Suppressor macrophage treated with lipopolysaccharide for 4 hours (primary cell): ENCODE results near the gene PYCR2.

Experiments used
- DNase-seq: peaks from one replicate; pipeline ENCODE4 v3.0.0-alpha.2; 2020

PYCR2 gene

DNA sequence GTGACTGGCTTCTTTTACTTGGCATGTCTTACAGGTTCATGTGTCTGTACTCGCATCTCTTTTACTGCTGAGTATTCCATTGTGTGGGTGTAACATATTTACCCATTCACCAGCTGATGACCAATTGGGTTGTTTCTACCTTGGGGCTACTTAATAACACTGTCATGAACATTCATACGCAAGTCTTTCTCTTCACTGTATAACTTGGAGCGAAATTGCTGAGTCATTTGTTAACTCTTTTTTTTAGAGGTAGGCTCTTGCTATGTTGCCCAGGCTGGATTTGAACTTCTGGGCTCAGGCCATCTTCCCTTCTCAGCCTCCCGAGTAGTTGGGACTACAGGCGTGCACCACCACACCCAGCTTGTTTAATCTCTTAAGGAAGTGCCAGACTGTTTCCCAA, 6.5 kb downstream of the PYCR2 start:
- DNase-seq, result no peak

DNA sequence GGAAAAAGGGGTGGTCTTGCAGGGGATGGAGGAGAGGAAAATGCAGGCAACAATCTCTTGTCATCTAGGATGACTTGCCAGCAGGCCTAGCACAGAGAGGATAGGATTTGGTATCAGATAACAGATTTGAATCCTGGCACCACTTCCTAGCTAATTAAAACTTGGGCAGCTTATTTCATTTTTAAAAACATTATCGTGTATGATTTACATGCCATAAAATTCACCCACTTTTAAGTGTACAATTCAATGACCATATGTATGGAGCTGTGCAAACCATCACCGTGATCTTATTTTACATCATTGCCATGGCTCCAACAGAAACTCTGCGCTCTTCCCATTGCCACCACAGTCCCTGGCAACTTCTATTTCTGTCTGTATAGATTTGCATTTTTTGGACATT, 6.9 kb downstream of the PYCR2 start:
- DNase-seq, result no peak

DNA sequence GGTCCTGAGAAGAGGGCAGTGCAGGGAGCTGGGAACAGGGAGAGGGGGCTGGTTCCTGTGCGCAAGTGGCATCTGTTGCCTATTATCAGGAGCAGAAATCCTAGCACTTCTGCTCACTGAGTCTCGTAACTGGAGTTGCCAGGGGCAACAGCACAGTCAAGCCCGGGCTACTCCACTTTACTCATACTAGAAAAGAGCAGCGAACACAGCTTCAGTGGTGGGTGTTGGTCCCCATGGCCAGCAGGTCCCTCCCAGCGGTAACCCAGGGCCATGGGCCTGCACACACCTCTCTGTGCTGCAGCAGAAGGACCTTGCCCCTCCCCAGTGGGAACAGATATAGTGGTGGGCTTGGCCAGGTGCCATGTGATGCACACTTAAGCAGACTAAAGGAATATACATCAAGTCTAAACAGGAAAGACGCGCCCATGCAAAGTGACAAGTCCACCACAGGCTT, 8.5 kb downstream of the PYCR2 start:
- DNase-seq, result no peak

DNA sequence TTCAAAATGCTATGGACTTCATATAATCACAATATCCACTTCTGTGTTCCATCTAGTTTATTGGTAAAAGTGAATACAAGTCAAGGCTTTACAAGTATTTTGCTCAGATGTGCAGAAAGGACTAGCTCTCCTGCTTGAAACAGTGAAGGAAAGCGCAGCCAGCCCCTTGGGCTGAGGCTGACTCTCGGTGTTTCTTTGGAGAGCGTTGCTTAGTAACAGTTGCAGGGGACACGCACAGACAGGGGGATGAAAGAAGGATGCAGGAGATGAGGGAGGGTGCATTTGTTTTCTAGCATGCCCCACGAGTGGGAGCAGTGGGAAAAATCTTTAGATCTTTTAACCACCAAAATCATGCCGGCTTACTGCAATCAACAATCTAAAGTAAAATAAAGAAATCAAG, 9.1 kb downstream of the PYCR2 start:
- no peak for DNase-seq

DNA sequence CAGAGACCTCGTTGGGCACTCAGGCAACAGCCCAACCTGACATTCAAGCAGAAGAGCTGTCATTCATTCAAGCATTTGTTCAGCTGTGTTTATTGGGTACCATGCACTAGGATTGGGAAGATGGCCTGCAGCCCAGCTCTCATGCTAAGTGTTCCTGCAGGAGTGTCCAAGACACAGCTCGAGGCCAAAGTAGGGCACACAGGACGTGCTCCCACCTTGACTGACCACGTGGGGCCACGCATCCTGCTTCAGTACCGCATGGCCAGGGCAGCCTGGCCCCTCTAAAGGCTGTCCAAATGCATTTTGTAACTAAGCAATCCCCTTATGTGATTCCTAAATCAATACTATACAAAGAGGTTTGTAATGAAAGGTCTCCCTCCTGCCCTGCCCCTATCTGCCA, 9.7 kb downstream of the PYCR2 start:
- no peak for DNase-seq

DNA sequence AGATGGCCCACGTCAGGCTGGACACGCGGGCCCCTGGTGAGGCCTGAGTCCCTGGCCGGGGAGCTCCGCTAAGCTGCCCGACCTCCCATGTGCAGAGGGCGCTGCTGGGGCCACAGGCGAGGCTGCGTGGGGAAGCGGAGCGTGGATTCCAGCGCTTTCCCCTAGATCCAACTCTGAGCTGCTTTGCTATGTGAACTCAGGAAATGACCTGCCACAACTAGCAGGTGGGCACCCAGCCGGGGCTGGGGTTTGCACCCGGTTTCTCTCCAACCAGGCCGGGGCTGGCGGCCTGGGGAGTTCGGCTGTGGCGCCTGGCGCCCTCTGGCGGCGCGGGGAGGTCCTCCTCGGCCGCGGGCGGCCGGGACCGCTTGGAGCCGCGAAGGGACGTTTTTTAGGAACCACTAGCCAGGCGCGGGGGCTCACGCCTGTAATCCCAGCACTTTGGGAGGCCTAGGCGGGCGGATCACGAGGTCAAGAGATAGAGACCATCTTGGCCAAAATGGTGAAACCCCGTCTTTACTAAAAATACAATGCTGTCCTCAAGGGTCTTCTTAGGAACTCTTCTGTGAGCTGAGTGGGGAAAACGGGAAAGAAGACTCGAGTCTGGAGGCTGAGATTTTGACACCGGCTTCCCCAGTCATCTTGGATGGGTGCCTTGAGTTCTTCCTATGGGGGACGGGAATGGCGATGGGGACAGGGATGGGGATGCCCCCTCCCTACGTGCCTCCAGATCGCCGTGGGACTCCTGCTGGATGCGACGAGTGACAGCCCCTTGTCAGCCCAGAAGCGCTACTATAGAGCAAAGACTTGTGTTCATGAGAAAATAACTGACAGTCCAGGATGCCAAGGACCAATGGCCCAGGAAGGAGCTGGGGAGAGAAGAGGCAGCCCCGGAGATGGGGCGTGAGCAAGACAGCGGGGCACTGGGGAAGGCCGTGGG, 12.6 kb downstream of the PYCR2 start:
- peak; percentile 72 for DNase-seq

DNA sequence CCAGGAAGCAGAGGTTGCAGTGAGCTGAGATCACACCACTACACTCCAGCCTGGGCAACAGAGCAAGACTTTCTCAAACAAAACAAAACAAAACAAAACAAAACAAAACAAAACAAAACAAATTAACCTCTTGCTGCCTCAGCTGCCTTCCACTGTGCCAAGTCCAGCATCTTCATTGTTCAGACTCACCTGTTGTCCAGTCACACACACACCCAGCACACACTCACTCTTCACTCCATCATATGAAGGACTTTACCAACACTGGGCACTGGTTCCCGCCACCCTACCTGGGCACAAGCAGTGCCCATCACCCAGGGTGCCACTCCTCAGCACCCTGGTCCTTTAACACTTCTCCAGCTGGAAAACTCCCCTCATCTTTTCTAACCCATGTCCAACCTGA, 14.6 kb downstream of the PYCR2 start:
- no peak for DNase-seq

DNA sequence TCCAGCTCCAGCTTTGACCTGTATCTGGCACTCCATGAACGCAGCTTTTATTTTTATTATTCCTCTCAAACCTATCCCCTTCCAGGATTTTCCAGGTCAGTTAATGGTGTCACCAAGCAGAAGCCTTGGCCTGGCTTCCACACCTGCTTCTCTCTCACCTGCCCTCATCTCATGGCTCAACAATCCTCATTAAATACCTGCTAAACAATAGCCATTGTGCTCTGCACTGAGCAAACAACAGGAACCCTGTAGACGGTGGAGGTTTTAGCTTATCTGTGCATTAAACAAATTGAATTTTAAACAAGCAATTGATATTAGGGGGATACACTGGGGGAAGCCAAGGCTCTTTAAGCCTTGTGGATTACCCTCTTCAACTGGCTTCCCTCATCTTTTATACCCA, 15.3 kb downstream of the PYCR2 start:
- DNase-seq, result no peak

DNA sequence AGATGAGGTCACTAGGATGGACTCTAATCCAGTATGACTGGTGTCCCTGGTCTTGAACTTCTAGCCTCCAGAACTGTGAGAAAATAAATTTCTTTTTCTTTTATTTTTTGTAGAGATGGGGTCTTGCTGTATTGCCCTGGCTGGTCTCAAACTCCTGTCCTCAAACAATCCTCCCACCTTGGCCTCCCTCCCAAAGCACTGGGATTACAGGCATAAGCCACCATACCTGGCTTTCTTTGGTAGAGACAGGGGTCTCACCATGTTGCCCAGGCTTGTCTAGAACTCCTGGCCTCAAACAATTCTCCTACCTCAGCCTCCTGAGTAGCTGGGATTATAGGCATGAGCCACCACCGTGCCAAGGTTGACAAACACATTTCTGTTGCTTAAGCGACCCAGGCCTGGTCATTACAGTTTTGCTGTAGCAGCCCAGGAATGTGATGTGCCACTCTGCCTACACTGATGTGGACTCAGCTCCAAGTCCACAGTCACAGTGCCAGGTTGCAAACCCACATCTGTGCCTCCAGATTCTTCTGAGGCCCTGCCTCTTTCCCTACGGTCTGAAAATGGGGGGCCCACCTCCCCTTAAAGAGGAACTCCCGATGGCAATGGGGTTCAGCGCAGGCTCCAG, 15.9 kb downstream of the PYCR2 start:
- no peak for DNase-seq

DNA sequence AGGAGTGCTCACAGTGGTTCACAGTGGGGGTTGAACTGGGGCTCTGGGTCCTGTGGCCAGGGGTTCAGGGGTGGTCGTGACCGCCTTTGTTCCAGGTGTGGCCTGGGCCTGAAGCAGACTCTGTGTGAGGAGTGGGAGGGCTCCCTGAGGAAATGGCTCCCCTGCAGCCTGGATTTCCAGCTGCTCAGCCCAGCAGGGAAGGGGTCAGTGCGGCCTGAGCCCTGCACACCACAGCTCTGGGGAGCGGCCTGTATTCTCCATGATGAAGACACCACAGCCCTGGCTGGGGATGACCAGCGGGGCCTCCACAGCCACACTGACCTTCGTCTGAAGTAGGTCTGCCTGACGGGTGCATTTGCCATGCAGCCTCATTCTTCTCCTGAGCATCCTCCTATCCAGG, 16.7 kb downstream of the PYCR2 start:
- DNase-seq, result no peak

DNA sequence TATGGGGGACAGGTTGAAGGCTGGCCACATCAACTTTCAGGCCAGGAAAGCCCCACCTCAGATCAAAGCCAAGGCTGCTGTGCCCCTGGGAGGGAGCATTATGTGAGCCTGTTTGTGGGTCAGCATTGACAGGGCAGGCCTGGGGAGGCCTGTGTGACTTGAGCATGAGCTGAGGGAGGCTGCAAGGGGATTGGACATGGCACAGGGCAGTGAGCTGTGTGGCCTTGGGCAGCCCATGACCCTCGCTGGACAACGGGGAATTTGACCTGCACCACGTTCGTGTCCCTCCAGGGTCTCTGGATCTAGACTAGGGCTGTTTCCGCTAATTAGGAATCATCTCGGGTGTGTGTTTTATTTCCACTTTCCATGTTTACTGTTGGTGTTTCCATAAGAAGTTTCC, 17.6 kb downstream of the PYCR2 start:
- no peak for DNase-seq

DNA sequence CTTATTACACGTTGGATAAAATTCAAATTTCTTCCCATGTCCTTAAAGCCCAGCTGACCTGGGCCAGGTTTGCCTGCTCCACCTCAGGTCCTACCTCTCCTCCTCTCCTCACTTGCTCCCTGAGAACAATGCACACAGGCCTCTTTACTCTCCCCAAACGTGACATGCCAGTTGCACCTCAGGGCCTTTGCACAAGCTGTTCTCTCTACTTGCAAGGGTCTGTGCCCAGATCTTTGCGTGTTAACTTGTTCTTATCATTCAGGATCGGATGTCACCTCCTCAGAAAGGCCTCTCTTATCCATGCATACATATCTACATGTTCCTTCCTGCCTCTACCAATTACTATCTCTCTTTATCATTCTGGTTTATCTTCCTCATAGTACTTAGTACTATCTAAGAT, 20.4 kb downstream of the PYCR2 start:
- DNase-seq, result no peak

DNA sequence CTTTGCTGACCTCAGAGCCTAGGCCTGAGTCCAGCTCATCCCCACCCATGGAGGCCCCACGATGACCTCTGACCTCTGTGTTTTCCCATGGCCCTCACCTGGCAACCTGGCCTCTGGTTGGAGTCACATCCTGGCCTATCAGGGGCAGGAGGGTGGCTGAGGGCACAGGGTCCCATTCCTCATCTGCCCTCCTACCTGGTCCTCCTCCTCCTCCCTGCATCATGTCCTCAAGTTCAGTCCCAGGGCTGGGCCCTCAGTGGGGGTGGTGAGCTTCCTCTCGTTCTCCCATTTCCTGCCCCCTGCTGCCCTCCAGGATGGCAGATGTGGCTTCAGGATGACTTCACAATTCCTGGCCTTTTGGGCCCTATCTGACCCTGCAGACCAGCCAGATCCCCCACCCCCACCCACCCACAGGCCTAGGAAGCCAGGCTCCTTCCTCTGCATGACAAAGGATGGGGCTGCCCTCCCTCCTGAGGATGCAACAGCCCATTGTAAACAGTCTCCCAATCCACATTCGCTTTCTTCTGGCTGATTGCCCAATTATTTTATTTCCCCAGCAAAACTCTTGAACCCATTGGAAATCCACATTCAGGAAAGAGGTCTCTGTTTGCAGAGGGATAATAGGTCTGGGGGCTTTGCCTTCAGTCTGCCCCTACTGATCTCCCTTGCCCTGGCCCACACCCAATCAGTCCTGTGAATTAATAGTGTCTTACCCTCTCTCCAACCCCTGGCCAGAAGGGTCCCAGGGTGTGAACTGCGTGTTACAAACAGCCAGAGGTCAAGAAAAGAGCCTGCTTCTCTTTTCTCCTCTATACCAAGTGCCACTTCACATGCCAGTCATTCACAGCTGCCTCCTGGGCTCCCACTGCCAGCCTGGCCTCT, 24.8 kb downstream of the PYCR2 start:
- no peak for DNase-seq

DNA sequence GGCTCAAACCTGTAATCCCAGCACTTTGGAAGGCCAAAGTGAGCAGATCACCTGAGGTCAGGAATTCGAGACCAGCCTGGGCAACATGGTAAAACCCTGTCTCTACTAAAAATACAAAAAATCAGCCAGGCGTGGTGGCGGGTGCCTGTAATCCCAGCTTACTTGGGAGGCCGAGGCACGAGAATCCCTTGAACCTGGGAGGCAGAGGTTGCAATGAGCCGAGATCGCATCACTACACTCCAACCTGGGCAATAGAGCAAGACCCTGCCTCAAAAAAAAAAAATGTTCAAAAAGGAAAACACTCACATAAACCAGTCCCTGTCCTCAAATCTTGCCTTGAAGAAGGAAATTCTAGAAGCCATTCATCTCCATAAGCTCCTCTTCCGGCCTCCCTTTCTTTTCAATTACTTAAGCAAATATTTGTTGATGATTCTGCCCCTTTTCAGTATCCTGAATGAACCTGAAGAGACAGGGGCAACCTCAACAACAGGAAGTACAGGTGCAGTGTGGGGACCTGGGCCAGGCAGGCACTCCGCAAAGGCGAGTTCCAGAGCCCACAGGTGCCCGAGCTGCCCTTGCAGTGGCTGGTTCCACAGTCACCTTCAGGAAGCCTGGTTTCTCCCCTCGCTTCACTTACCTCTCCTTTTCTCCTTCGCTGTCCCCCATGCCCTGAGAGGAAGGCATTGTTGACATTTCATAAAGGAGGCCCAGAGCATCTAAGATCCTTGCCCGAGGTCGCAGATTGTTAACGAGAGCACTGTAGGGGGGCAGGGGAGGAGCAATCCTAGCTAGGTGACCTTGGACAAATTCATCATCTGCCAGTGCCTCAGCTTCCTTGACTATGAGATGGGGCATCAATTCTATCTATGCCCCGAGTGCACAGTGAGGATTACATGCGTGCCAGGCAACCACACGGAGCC, 26.2 kb downstream of the PYCR2 start:
- DNase-seq, result no peak

DNA sequence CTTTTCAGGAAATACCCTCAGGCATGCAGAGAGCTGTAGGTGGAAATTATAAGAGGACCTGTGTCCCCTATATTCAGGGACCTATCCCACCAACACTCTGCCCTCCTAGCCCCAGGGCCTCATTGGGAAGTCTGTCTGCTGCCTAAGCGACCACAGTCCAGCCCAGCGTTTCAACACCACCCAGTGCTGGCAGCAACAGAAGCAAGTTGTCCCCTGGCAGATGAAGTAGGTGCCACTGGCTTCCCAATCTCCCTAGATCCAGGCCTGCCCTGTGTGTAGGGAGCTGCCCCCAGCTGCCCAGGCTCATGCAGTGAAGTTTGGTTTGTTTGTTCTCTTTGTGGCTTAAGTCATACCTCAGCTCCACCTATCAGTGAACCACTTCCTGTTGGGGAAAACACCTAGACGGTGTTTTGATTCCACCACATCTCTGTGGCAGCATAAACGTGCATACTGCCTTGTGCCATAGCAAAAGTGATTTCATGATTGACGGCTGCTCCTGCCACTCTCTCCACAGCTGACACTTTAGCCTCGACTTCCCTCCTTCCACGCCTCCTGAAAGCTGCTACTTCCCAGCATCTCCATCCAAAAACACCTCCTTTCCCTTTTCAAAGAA, 27.0 kb downstream of the PYCR2 start:
- no peak for DNase-seq

DNA sequence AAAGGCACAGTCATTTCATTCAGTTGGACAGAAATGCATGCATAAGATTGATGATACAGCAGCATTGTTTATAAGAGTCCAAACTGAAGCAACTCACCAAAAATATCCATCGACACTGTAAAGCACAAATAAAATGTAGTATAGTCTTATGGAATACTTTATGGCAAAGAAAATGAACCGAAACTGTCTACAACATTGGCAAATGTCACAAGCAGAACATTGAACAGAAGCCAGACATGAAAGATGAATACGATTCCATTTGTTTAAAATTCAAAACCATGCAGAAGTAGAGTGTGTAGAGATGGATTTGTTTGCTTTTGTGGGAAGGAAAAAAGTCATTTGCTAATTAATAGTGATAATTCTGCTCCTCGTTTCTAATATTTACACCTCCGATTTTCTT, 27.6 kb downstream of the PYCR2 start:
- no peak for DNase-seq

DNA sequence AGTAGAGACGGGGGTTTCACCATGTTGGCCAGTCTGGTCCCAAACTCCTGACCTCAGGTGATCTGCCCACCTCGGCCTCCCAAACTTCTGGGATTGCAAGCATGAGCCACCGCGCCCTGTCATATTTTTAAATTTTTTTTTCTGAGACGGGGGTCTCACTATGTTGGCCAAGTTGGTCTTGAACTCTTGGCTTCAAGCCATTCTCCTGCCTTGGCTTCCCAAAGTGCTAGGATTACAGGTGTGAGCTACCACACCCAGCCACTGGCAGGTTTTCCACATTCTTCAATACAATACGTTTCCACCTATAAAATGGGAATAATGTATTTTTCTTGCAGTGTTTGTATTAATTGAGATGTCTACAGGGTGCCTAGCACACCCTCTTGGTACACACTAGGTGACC, 31.7 kb downstream of the PYCR2 start:
- DNase-seq, result no peak

DNA sequence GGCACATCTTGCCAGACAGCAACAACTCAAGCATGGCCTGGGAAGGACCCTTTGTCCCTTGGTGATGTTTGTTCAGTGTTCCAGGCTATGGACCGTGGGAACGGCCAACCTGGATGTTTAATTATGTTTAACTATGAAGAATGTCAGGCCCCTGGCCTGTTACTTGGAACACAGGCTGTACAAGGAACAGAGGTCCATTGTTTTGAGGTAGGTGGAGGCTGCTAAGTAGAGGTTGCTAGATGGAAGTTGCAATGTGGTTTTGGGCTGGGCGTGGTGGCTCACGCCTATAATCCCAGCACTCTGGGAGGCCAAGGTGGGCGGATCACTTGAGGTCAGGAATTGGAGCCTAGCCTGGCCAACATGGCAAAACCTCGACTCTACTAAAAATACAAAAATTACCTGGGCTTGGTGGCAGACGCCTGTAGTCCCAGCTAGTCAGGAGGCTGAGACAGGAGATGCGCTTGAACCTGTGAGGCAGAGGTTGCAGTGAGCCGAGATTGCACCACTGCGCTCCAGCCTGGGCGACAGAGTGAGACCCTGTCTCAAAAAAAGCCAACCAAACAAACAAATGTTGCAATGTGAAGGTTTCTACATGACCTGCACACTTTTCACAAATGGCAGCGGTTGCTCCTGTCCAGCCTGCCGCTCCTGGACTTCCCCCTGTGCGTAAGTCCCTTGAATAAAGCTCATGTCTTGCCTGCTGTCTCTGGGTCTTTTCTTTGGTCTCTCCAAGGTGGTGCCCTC, 32.6 kb downstream of the PYCR2 start:
- DNase-seq, result no peak

DNA sequence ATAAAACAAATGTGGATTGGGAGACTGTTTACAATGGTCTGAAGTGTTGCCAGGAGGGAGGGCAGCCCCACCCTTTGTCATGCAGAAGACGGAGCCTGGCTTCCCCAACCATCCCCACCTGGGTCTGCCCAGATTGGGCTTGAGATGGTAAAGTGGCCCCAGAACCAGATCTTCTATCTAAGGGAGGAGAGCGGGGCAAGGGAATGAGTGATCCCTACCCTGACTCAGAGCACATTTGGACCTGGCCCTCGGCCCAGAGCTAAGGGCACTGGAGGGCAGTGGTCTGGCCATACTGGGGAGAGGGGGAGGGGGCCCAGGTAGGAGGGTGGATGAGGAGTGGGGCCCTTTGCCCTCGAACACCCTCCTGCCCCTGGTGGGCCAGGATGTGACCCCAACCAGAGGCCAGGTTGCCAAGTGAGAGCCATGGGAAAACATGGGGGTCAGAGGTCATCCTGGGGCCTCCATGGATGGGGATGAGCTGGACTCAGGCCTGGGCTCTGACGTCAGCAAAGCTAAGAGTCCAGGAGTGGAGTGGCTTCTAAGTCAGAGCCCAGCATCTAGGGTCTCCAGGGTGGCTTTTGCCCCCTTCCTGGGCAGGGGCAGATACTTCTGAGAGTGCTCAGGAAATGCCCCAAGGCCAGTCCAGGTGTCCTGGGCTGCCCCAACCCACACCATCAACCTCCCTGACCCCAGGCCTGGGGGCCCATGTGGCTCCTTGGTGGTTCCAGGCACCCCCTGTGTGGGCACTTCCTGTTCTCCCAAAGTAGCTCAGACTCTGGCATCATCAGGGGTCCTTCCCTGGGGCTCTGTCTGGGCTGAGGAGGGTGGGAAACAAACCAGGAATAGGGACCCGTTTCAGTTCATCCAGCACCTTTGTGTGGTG, 33.5 kb downstream of the PYCR2 start:
- no peak for DNase-seq

DNA sequence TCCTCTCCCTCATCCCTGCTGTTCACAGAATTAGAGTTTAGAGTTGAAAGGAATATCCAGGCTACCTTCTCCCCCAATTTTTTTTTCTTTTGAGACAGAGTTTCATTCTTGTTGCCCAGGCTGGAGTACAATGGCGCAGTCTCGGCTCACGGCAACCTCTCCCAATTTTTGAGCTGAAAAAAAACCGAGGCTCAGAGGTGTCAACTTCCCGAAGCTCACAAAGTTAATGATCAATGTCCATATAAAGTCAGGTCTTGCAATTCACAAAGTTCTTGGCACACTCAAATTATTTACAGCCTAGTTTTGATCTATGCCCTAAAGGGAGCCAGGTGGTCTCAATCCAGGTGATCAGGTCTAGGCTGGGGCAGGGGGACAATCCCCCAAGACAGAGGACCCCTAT, 34.3 kb downstream of the PYCR2 start:
- no peak for DNase-seq
